GM19463 (cell line): Measurements from ENCODE around the gene IL6ST.

Experiments
- ATAC-seq: cut with Tn5 transposase; IDR thresholded peaks from one replicate; pipeline ENCODE4 v1.9.1; 2021; ENCODE audit warnings: mild to moderate bottlenecking, moderate library complexity; ENCODE audit not compliant: unreplicated experiment

The IL6ST gene

DNA sequence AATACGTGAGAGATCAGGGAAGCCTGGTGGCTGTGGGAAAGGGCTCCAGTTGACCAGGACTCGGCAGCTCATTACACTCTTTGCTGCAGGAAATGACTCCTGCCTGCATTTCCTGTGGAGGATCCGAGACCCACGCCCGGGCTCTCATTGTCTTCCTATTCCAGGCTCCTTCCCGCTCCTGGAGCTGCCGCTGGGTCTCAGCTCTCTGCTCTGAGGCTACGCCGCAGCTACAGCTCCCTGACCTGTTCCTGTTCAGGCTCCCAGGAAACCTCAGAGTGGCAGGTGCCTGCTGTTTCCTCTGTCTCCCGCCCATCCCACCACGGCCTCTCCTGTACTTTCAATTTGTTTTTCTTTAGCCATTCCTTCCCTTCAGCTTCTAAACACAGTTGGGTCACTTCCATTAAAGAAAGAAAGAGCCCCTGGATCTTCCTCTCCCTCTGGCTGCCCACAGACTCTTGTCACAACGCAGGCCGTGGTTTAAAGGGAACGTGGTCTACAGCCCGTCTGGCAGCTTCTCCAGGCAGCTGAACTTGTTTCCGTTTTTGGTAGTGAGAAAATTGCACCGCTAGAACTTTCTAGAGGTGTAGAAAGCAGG, 71.5 kb downstream of the IL6ST start:
- ATAC-seq, result no peak

GRCh38 chr5:55921617-55922016, 73.1 kb downstream of the IL6ST start:
- no peak for ATAC-seq

DNA sequence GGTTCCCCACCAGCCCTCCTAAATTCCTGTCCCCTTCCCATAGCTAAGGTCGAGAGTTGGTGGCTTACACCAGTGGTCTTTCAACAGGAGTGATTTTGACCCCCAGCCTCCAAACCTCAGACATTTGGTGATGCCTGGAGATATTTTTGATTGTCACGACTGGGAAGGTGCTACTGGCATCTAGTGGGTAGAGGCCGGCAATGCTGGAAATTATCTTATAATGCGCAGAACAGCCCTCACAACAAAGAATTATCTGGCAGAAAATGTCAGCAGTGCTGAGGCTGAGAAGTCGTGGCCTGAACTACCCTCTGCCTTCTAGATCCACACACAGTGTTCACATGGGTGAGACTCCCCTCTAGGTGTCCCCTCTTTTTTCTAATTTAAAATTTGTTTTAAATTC, 74.0 kb downstream of the IL6ST start:
- ATAC-seq, result no peak

- ATAC-seq, result no peak
Observed at GRCh38 chr5:55919625-55920024, 75.1 kb downstream of the IL6ST start.

DNA sequence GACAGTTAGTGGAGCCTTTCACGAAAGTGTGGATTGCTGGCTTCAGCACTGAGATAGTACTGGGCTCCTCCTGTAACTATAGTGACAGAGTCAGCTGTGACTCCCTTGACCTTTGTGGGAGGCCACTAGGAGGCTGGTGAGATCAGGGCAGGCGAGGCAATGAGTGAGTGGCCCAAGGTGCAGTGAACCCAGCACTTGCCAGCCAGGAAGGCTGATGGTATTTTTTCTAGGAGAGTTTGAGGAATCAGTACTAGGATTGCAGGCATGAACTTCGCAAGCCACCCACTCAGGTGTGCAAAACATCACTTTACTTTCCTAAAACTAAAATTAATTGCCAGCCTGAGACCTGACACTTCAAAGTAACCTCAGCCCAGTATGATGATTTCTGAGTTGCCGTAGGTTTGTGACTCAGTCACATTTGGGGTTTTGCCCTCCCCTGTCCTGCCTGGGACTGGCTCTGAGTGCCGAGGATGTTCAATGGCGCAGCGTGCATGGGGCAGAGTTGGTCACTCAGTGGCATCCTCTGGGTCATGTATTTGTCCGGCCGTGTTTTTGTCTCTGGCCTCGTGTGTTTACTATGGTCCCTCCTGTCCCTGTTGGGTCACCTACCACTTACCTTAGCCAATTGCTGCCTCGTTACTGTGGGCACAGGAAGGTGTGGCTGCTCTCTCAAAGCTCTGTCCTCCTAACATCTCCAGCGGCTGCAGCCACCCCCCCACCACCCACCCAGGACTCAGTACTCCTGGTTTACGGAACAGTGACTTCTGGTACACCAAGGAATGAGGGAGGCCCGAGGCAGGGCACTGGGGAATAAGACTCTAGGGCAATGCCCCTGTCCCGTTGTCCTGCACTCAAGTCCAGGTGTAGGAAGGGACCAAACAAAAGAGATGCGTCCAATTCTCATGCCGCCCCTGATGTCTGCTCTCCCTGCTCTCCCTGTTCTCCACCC, 76.4 kb downstream of the IL6ST start:
- no peak for ATAC-seq

- ATAC-seq, result no peak
Observed at GRCh38 chr5:55917402-55918086, 77.2 kb downstream of the IL6ST start.

- ATAC-seq, result no peak
Observed at GRCh38 chr5:55916986-55917385, 77.8 kb downstream of the IL6ST start.

GRCh38 chr5:55915783-55916182, 79.0 kb downstream of the IL6ST start:
- ATAC-seq, result no peak

GRCh38 chr5:55914971-55915370, 79.8 kb downstream of the IL6ST start:
- ATAC-seq, result no peak

DNA sequence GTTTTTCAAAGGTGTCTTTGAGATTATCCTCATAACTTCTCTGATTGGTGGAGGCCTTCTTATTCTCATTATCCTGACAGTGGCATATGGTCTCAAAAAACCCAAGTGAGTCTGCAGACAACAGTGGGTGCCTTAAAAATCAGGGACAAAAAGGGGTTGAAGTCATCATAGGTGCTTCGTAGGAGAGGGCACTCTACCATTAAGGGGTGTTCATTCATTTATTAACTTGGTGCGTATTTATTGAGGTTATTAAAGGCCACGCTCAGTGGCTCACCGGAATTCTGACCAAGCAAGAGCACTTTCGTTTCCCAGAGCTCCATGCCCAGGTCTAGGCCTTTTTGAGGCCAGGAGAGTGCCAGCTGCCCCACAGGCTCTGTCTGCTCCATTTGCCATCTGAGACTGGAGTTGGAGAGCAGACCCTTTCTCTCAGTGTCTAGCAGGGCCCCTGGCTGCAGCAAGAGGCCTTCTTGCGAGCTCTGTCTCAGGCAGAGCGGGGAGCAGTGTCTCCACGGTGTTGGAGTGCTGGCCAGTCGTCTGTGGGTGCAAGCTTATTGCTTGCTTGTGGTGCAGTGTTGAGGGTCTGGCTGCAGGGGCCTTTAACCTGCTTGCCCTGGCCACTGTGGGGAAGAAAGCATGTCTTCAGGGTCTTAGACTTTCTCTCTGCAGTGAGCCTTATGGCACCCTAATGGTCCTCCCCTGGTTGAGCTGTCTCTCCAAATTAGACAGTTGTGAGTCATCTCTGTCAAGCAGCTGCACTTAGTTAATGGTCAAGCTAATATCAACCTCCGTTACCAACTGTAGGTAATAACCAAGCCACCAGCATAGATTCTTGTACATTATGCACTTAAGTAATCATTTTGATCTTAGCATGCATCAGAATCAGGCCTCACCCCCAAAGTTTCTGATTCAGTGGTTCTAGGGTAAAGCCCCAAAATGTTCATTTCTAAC, 81.0 kb downstream of the IL6ST start:
- ATAC-seq, result peak; percentile 88

- no peak for ATAC-seq
Observed at GRCh38 chr5:55911784-55912653, 82.7 kb downstream of the IL6ST start.

DNA sequence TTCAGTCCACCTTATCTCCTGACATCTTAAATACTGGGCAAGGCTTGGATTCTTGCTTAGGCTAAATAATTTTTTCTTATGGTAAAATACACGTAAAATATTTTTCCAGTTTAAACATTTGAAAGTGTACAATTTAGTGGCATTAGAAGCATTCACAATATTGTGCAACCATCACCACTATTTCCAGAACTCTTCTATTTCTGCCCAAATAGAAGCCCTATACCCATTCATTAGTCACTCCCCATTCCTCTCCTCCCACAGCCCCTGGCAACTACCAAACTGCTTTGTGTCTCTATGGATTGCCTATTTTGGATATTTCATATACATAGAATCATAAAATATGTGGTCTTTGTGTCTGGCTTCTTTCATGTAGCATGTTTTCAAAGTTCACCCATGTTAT, 86.0 kb downstream of the IL6ST start:
- no peak for ATAC-seq

GRCh38 chr5:55907927-55908326, 86.8 kb downstream of the IL6ST start:
- no peak for ATAC-seq

GRCh38 chr5:55905251-55905650, 89.5 kb downstream of the IL6ST start:
- ATAC-seq, result no peak

GRCh38 chr5:55904152-55904551, 90.6 kb downstream of the IL6ST start:
- ATAC-seq, result no peak

DNA sequence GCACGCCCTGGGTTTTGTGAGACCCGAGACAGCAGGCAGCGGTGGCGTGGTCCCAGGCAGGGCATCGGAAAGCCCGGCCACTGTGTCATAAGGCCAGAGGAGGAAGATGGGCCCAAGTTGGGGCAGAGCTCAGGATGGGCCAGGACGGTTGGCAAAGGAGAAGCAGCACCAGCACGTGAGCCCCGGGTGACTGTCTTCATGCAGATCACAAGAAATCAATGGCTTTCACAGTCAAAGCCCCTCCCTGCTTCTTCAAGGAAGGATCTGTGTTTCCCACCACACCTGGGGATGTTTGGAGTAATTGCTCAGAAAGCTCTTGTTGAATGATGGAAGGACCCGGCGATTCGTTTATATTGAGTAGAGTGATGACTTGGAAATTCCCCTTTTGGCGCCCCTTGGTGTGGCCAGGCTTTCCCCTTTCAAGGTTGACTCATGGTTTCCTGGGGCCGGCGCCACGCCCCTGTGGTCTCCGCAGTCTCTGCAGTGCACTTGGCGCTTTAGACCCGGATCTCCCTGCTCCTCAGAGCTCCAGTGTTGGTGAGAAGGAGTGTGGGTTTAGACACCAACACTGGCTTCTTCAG, 91.6 kb downstream of the IL6ST start:
- ATAC-seq, result peak; percentile 92

- no peak for ATAC-seq
Observed at GRCh38 chr5:55902696-55903095, 92.1 kb downstream of the IL6ST start.

- no peak for ATAC-seq
Observed at GRCh38 chr5:55900776-55901175, 94.0 kb downstream of the IL6ST start.

GRCh38 chr5:55900068-55900467, 94.7 kb downstream of the IL6ST start:
- ATAC-seq, result peak; percentile 38
